Mucosa of stomach (tissue), 1 donor: ENCODE data around the gene SEC22B.
"Not testable (repeated sequence)": the region's sequence is repeated elsewhere in the genome, so short reads cannot be mapped to it uniquely, and the experiment has no call there.

Experiments used
- H3K27me3 ChIP-seq: one replicate; pipeline ENCODE4 v1.7.0; 2013; ENCODE audit warnings: mild to moderate bottlenecking, low read length; ENCODE audit not compliant: control insufficient read depth, insufficient read depth
- H3K36me3 ChIP-seq: one replicate; pipeline ENCODE4 v1.7.0; 2013; ENCODE audit warnings: low read length; ENCODE audit not compliant: control insufficient read depth, insufficient read depth
- H3K4me1 ChIP-seq: one replicate; pipeline ENCODE4 v1.7.0; 2013; ENCODE audit warnings: mild to moderate bottlenecking, low read length; ENCODE audit not compliant: control insufficient read depth, insufficient read depth
- H3K4me3 ChIP-seq: one replicate; pipeline ENCODE4 v1.7.0; 2013; ENCODE audit warnings: low read length
- H3K9ac ChIP-seq: one replicate; pipeline ENCODE4 v1.7.0; 2013; ENCODE audit warnings: mild to moderate bottlenecking, low read length, moderate library complexity
- H3K9me3 ChIP-seq: one replicate; pipeline ENCODE4 v1.7.0; 2013; ENCODE audit warnings: mild to moderate bottlenecking, low read length, moderate library complexity; ENCODE audit not compliant: control insufficient read depth
- donor health status: Pancreatic carcinoma.

SEC22B gene

GRCh38 chr1:120176092-120176855 lies at the start of gene SEC22B:
TSS of gene SEC22B (minus strand) at chr1:120176520. CDS start at chr1:120176381, 139 bp downstream.
- Histone ChIP-seq H3K36me3 (no peaks in the 10 kb centered on the region), H3K9me3 (no peaks in the 10 kb centered on the region), H3K4me1 (no peaks in the 10 kb centered on the region), H3K9ac (peak within 1 kb of the TSS; percentile 97), H3K27me3 (no peaks in the 10 kb centered on the region), H3K4me3 (peak within 1 kb of the TSS; percentile 99)

- H3K9me3 ChIP-seq, H3K36me3 ChIP-seq, H3K4me3 ChIP-seq, H3K27me3 ChIP-seq, H3K9ac ChIP-seq, H3K4me1 ChIP-seq: not testable (repeated sequence)
Observed at GRCh38 chr1:120217933-120218332, 41.6 kb upstream of the SEC22B start.

- H3K4me1 ChIP-seq, H3K27me3 ChIP-seq, H3K4me3 ChIP-seq, H3K9ac ChIP-seq, H3K36me3 ChIP-seq, H3K9me3 ChIP-seq: not testable (repeated sequence)
Observed at GRCh38 chr1:120217175-120217929, 41.0 kb upstream of the SEC22B start.

GRCh38 chr1:120213606-120214005 lies 37.3 kb upstream of the SEC22B start:
- H3K36me3 ChIP-seq, H3K9ac ChIP-seq, H3K4me1 ChIP-seq, H3K27me3 ChIP-seq, H3K4me3 ChIP-seq, H3K9me3 ChIP-seq: not testable (repeated sequence)

- H3K27me3 ChIP-seq, H3K9me3 ChIP-seq, H3K4me3 ChIP-seq, H3K36me3 ChIP-seq, H3K9ac ChIP-seq, H3K4me1 ChIP-seq: not testable (repeated sequence)
Observed at GRCh38 chr1:120210754-120211153, 34.4 kb upstream of the SEC22B start.

GRCh38 chr1:120196863-120197775 lies 20.8 kb upstream of the SEC22B start:
- H3K9me3 ChIP-seq, H3K36me3 ChIP-seq, H3K4me1 ChIP-seq, H3K27me3 ChIP-seq, H3K4me3 ChIP-seq, H3K9ac ChIP-seq: not testable (repeated sequence)

- not testable (repeated sequence) for H3K4me3 ChIP-seq, H3K9me3 ChIP-seq, H3K27me3 ChIP-seq, H3K36me3 ChIP-seq, H3K9ac ChIP-seq, H3K4me1 ChIP-seq
Observed at GRCh38 chr1:120188626-120189025, 12.3 kb upstream of the SEC22B start.

GRCh38 chr1:120182176-120182707 lies 5.9 kb upstream of the SEC22B start:
- H3K9ac ChIP-seq, H3K9me3 ChIP-seq, H3K27me3 ChIP-seq, H3K4me3 ChIP-seq, H3K4me1 ChIP-seq, H3K36me3 ChIP-seq: not testable (repeated sequence)

GRCh38 chr1:120179811-120180690 lies 3.7 kb upstream of the SEC22B start:
- not testable (repeated sequence) for H3K9me3 ChIP-seq, H3K27me3 ChIP-seq, H3K36me3 ChIP-seq, H3K4me3 ChIP-seq, H3K4me1 ChIP-seq, H3K9ac ChIP-seq

GRCh38 chr1:120178799-120179756 lies 2.8 kb upstream of the SEC22B start:
- Histone ChIP-seq H3K4me1 (no peaks in the 10 kb centered on the region), H3K4me3 (no peak overlapping the region), H3K27me3 (no peaks in the 10 kb centered on the region), H3K9ac (no peak overlapping the region), H3K9me3 (no peaks in the 10 kb centered on the region), H3K36me3 (no peaks in the 10 kb centered on the region)
